Fibroblast of lung (primary cell): ENCODE measurements around the gene CACNA1H.

ENCODE experiments used
- CTCF ChIP-seq, 2 donors: IDR thresholded peaks in 1 of 2; conservative IDR thresholded peaks in 1 of 2; 1 replicate in 1 of 2; 2 replicates in 1 of 2; pipeline ENCODE4 v1.5.1; 2011 to 2012; ENCODE audit warnings: low read length in 2 of 2, control low read depth in 1 of 2, inconsistent platforms in 1 of 2, low read depth in 1 of 2, mild to moderate bottlenecking in 1 of 2
- EZH2 ChIP-seq: IDR thresholded peaks from 2 replicates; pipeline ENCODE4 v1.5.1; 2012; ENCODE audit warnings: low read length, control low read depth, mild to moderate bottlenecking; ENCODE audit errors: missing control alignments

- TF ChIP-seq CTCF (conservative IDR thresholded peaks at IDR 0.05 in 1 of 2, IDR thresholded peaks at IDR 0.05 in 1 of 2; ENCODE audit: low read depth in 1 of 2, low read length in 2 of 2) (no peak), EZH2 (no peak)
Observed at GRCh38 chr16:1174477-1175357, 21.8 kb downstream of the CACNA1H start.
